GM10266 (cell line): ENCODE results near the gene ADAT3.

Source experiments
- DNase-seq: peaks from one replicate; pipeline ENCODE4 v3.0.0; 2012; ENCODE audit errors: extremely low spot score
- CTCF ChIP-seq: IDR thresholded peaks from 2 replicates; pipeline ENCODE4 v1.5.1; 2012; ENCODE audit warnings: mild to moderate bottlenecking, low read depth; ENCODE audit not compliant: control insufficient read depth, insufficient read depth; ENCODE audit errors: missing control alignments

ADAT3 gene

GRCh38 chr19:1896508-1896907 is 8.7 kb upstream of the ADAT3 start:
- TF ChIP-seq CTCF: no peak
- no peak for DNase-seq

GRCh38 chr19:1901940-1902404 is 3.2 kb upstream of the ADAT3 start:
- no peak for TF ChIP-seq CTCF
- no peak for DNase-seq

DNA sequence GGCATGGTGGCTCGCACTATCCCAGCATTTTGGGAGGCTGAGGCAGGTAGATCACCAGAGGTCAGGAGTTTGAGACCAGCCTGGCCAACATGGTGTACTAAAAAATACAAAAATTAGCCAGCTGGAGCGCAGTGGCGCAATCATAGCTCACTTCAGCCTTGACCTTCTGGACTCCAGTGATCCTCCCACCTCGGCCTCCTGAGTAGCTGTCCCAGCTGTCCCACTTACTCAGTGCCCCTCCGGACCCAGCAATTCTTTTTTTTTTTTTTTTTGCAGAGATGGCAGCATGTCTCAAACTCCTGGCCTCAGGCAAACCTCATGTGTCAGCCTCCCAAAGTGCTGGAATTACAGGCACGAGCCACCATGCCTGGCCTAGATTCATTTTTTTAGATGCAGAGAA is 2.3 kb upstream of the ADAT3 start:
- DNase-seq: no peak
- TF ChIP-seq CTCF: no peak

DNA sequence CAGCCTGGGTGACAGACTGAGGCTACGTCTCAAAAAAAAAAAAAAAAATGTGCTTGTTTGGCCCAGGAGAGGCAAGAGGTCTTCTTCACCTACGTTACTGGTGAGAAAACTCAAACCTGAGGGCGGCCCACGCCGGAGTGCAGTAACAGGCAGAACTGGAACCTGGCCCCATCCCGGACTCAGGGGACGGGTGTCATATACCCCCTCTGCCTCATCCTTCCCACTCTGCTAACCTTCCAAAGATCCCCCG is 414 bp upstream of the ADAT3 start:
- no peak for TF ChIP-seq CTCF
- no peak for DNase-seq

GRCh38 chr19:1905863-1906375 is 720 bp downstream of the ADAT3 start:
- no peak for DNase-seq
- no peak for TF ChIP-seq CTCF

DNA sequence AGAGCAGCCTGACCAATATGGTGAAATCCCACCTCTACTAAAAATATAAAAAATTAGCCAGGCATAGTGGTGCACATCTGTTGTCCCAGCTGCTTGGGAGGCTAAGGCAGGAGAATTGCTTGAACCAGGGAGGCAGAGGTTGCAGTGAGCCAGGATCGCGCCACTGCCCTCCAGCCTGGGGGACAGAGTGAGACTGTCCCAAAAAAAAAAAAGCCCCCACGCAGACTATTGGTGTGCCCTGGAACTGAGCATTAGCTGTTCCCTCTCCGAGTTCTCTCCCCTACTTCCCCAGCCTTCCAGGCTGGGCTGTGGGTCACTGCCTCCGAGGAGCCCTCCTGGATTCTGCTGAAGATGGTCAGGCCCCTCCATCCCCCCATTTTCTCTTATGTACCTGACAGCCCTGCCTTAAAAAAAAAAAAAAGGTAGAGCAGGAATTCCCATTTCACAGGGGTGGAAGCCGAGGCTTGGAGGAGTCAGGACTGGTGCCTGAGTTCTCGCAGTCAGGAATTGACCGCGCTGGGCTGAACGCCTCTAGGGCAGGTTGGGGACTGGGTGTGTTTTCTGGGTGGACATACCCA is 1.9 kb downstream of the ADAT3 start:
- DNase-seq: no peak
- TF ChIP-seq CTCF: no peak

GRCh38 chr19:1907563-1908363 is 2.6 kb downstream of the ADAT3 start:
- DNase-seq: no peak
- TF ChIP-seq CTCF: no peak
